Measurements from ENCODE around the gene ALS2. TPM values are rescaled to one million over a fixed set of nuclear protein-coding genes. Genes with fewer than 3 reads are reported as not detected.
A peak's percentile ranks its signal among the peaks of the same experiment; 100 is the strongest.
"Not testable (repeated sequence)": the region's sequence is repeated elsewhere in the genome, so short reads cannot be mapped to it uniquely, and the experiment has no call there.

The ALS2 gene
- total RNA-seq, 1 experiment from 2014 or later = 38.3 TPM

DNA sequence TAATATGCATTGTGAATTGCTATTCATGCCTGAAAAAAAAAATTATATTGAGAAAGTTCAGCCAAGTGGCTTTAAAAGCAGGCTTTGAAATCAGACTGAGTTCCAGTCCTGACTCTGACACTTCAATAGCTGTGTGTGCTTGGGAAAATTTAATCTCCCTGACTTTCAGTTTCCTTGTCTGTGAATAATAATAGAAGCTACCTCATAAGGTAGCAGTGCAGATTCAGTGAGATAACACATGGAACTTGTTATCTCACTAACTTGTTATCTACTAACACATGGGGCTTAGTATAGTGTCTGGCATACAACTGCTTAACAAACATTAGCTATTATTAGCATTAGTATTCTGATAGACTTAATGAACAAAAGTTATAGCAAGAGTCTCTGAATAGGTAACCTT lies 14.9 kb downstream of the ALS2 start:
- Histone ChIP-seq H3K4me3 (ENCODE audit: low read depth, low read length) (no peak overlapping the region), H3K27me3 (replicated peaks; ENCODE audit: control insufficient read depth, insufficient read depth, low read length) (no peaks in the 10 kb centered on the region), H3K9me3 (no peaks in the 10 kb centered on the region), H3K36me3 (ENCODE audit: control insufficient read depth, insufficient read depth, low read length) (no peaks in the 10 kb centered on the region; the same call in none of the 2 replicates), H3K4me1 (no peaks in the 10 kb centered on the region)
- no TSS peak for BruUV-seq (replicated peaks)
- intact Hi-C loops (cut with micrococcal nuclease; ENCODE audit: unreplicated experiment) = no loop called here
- ChIA-PET CTCF (no interaction called here), POLR2A (no interaction called here)
- H3K27me3 Mint-ChIP-seq (ENCODE audit: insufficient read depth, unreplicated experiment) = no peaks in the 10 kb centered on the region
- no peak overlapping the region for H3K27ac Mint-ChIP-seq (ENCODE audit: unreplicated experiment)
- peaks cover 9% of the 10 kb centered on the region for H3K4me1 Mint-ChIP-seq (ENCODE audit: low read depth, unreplicated experiment)
- peaks cover 41% of the 10 kb centered on the region for H3K36me3 Mint-ChIP-seq (ENCODE audit: insufficient read depth, unreplicated experiment)
- no peak overlapping the region for H3K4me3 Mint-ChIP-seq (ENCODE audit: unreplicated experiment)
- TF ChIP-seq, protein P1, sequence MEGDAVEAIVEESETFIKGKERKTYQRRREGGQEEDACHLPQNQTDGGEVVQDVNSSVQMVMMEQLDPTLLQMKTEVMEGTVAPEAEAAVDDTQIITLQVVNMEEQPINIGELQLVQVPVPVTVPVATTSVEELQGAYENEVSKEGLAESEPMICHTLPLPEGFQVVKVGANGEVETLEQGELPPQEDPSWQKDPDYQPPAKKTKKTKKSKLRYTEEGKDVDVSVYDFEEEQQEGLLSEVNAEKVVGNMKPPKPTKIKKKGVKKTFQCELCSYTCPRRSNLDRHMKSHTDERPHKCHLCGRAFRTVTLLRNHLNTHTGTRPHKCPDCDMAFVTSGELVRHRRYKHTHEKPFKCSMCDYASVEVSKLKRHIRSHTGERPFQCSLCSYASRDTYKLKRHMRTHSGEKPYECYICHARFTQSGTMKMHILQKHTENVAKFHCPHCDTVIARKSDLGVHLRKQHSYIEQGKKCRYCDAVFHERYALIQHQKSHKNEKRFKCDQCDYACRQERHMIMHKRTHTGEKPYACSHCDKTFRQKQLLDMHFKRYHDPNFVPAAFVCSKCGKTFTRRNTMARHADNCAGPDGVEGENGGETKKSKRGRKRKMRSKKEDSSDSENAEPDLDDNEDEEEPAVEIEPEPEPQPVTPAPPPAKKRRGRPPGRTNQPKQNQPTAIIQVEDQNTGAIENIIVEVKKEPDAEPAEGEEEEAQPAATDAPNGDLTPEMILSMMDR (IDR thresholded peaks at IDR 0.05; ENCODE audit: insufficient read depth in 1 of 2, low read depth in 1 of 2, low read length in 1 of 2, severe bottlenecking in 1 of 2, unreplicated experiment in 1 of 2) = no peak
- DNase-seq = no peak
- H3K9me3 Mint-ChIP-seq (ENCODE audit: unreplicated experiment) = no peaks in the 10 kb centered on the region

DNA sequence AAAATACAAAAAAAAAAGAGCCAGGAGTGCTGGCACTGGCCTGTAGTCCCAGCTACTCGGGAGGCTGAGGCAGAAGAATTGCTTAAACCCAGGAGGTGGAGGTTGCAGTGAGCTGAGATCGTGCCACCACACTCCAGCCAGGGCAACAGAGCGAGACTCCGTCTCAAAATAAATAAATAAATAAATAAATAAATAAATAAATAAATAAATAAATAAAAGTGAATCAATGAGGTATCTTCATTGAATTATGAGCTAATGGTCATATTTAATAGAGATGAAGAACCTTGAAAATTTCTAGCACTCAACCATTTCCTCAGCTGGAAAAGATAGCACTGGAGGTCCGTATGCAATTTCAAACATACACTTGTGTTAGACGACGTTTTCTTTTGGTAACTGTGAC lies 16.3 kb downstream of the ALS2 start:
- H3K9me3 ChIP-seq; H3K4me1 Mint-ChIP-seq (ENCODE audit: low read depth, unreplicated experiment); DNase-seq; H3K4me3 ChIP-seq (ENCODE audit: low read depth, low read length); H3K4me3 Mint-ChIP-seq (ENCODE audit: unreplicated experiment); H3K27ac Mint-ChIP-seq (ENCODE audit: unreplicated experiment); H3K9me3 Mint-ChIP-seq (ENCODE audit: unreplicated experiment); H3K27me3 Mint-ChIP-seq (ENCODE audit: insufficient read depth, unreplicated experiment); intact Hi-C loops (cut with micrococcal nuclease; ENCODE audit: unreplicated experiment); H3K27me3 ChIP-seq (replicated peaks; ENCODE audit: control insufficient read depth, insufficient read depth, low read length); H3K4me1 ChIP-seq; BruUV-seq (replicated peaks); H3K36me3 ChIP-seq (ENCODE audit: control insufficient read depth, insufficient read depth, low read length): not testable (repeated sequence)
- CTCF ChIA-PET = interaction anchor here (0.6 kb wide), 1 partner anchor 814 kb away, joined by 4 read pairs; no protein-coding TSS in a partner anchor
- POLR2A ChIA-PET = interaction anchor here (0.9 kb wide), 1 partner anchor 13 kb away, joined by 3 read pairs; no protein-coding TSS in a partner anchor
- peaks cover 41% of the 10 kb centered on the region for H3K36me3 Mint-ChIP-seq (ENCODE audit: insufficient read depth, unreplicated experiment)

- ChIA-PET POLR2A (no interaction called here), CTCF (no interaction called here)
- H3K4me1 ChIP-seq = peaks cover 23% of the 10 kb centered on the region
- no peaks in the 10 kb centered on the region for H3K9me3 ChIP-seq
- intact Hi-C loops (cut with micrococcal nuclease; ENCODE audit: unreplicated experiment) = no loop called here
- Mint-ChIP-seq H3K4me3 (ENCODE audit: unreplicated experiment) (no peak overlapping the region), H3K36me3 (ENCODE audit: insufficient read depth, unreplicated experiment) (peaks cover 43% of the 10 kb centered on the region), H3K9me3 (ENCODE audit: unreplicated experiment) (no peaks in the 10 kb centered on the region), H3K27ac (ENCODE audit: unreplicated experiment) (no peak overlapping the region), H3K4me1 (ENCODE audit: low read depth, unreplicated experiment) (peaks cover 18% of the 10 kb centered on the region), H3K27me3 (ENCODE audit: insufficient read depth, unreplicated experiment) (no peaks in the 10 kb centered on the region)
- no peaks in the 10 kb centered on the region for H3K27me3 ChIP-seq (replicated peaks; ENCODE audit: control insufficient read depth, insufficient read depth, low read length)
- no peak for DNase-seq
- no peaks in the 10 kb centered on the region; the same call in 1 of the 2 replicates for H3K36me3 ChIP-seq (ENCODE audit: control insufficient read depth, insufficient read depth, low read length)
- H3K4me3 ChIP-seq (ENCODE audit: low read depth, low read length) = no peak overlapping the region
- TSS peak; percentile 19 for BruUV-seq (replicated peaks)
- TF ChIP-seq, protein P1 (IDR thresholded peaks at IDR 0.05; ENCODE audit: insufficient read depth in 1 of 2, low read depth in 1 of 2, low read length in 1 of 2, severe bottlenecking in 1 of 2, unreplicated experiment in 1 of 2) = no peak
These were observed 19.6 kb downstream of the ALS2 start for GRCh38 chr2:201761101-201761500.

- Histone ChIP-seq H3K27me3 (replicated peaks; ENCODE audit: control insufficient read depth, insufficient read depth, low read length) (no peaks in the 10 kb centered on the region), H3K9me3 (no peaks in the 10 kb centered on the region), H3K4me1 (peaks cover 30% of the 10 kb centered on the region), H3K36me3 (ENCODE audit: control insufficient read depth, insufficient read depth, low read length) (no peaks in the 10 kb centered on the region; the same call in 1 of the 2 replicates), H3K4me3 (ENCODE audit: low read depth, low read length) (no peak overlapping the region)
- TF ChIP-seq, protein P1 (IDR thresholded peaks at IDR 0.05; ENCODE audit: insufficient read depth in 1 of 2, low read depth in 1 of 2, low read length in 1 of 2, severe bottlenecking in 1 of 2, unreplicated experiment in 1 of 2) = no peak
- Mint-ChIP-seq H3K4me3 (ENCODE audit: unreplicated experiment) (no peak overlapping the region), H3K27ac (ENCODE audit: unreplicated experiment) (no peak overlapping the region), H3K27me3 (ENCODE audit: insufficient read depth, unreplicated experiment) (no peaks in the 10 kb centered on the region), H3K4me1 (ENCODE audit: low read depth, unreplicated experiment) (peaks cover 18% of the 10 kb centered on the region), H3K9me3 (ENCODE audit: unreplicated experiment) (no peaks in the 10 kb centered on the region), H3K36me3 (ENCODE audit: insufficient read depth, unreplicated experiment) (peaks cover 41% of the 10 kb centered on the region)
- ChIA-PET POLR2A (no interaction called here), CTCF (no interaction called here)
- BruUV-seq (replicated peaks) = no TSS peak
- DNase-seq = no peak
- intact Hi-C loops (cut with micrococcal nuclease; ENCODE audit: unreplicated experiment) = no loop called here
These were observed 21.2 kb downstream of the ALS2 start for GRCh38 chr2:201759567-201759966.
